Prostate gland (tissue), 2 donors: ENCODE data around the gene NPC1.

Experiments
- CTCF ChIP-seq, 4 experiments: fragments of 200-600 bp in 2 of 4; fragments of 450-650 bp in 2 of 4; sonication (generic) in 2 of 4; IDR thresholded peaks; 1 replicate in 3 of 4; 2 replicates in 1 of 4; pipeline ENCODE4 v1.5.1; 2016 to 2019; ENCODE audit warnings: antibody characterized with exemption in 4 of 4, mild to moderate bottlenecking in 2 of 4, moderate library complexity in 2 of 4
- POLR2AphosphoS5 ChIP-seq: sonication (generic); formaldehyde crosslinking; IDR thresholded peaks from one replicate; pipeline ENCODE4 v1.6.1; 2017; ENCODE audit warnings: antibody characterized with exemption

DNA sequence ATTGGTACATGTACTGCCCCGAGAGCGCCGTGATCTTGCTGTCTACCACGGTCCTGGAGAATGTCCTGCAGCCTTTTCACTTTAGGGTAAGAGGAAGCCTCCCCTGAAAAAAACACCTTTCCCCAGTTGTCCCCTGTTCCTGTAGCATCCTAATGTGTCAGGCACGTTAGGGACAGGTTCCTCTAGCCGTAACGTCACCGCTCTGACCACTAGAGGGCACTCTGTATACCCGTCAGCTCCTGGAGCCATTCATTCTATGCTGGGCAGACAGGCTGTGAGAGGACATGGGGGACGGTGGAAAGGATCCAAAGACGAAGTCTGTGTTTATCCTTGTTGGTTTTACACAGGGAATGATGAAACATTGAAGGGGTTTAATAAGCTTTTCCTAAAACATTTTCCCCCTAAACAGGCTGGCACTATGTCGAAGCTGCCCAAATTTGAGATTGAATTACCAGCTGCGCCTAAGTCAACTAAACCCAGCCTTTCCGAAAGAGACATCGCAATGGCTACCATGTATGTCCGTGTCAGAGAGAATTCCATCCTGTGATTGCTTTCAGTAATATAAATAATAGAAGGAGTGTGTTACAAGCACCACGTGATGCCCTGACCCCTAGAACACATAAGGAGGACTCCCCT is 70.3 kb downstream of the NPC1 start:
- TF ChIP-seq CTCF (IDR thresholded peaks at IDR 0.05), result peak; percentile 54 to 81 (median 78)
- peak; percentile 66 for TF ChIP-seq POLR2AphosphoS5
